Stimulated activated naive CD8-positive, alpha-beta T cell treated with anti-CD3 and anti-CD28 coated beads, Interleukin-15, Interleukin-2, amounts not matched to agents 100 U/mL and 50 U/mL, for 24 hours (primary cell): ENCODE data around the gene ANGPTL2.

Experiments
- ATAC-seq: fragments of 150-1000 bp; cut with Tn5 transposase; one replicate; pipeline ENCODE4 v1.10.0; 2021
- DNase-seq: peaks from one replicate; pipeline ENCODE4 v3.0.0; 2021

ANGPTL2 gene

DNA sequence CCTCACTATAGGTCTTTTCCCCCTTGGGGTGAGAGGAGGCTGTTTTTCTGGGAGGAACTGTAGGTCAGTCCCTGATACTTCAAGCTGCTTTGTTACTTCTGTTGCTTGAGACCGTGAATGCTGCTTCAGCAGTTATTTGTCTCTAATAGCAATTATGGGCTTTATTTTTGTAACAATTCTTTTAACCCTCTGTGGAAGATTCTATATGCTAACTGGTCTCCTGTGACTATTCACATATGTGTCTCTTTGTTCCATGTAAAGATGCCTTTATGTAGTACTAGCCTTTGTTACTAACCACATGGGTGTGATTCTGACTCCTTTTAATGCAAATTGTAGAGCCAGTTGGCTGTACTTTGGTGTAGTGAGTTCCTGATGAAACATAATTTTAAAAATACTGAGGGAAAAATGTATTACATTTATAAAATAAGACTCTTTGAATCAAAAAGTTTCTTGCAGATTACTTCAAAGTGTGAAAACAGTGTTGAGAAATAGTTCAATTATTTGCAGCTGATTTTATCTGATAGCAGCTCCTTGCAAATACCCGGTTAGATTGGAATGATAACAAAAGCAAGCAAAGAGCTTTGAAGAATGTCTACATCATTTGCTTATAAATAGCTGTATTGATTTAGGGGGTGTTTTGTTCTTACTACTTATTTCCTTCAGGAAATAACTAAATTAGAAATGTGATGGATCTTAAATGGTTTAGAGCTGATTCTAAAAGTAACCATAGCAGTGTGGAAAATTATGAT is 46.6 kb downstream of the ANGPTL2 start:
- DNase-seq, result no peak
- ATAC-seq, result no peak

GRCh38 chr9:127074561-127075548 is 47.6 kb downstream of the ANGPTL2 start:
- DNase-seq, result no peak
- ATAC-seq, result no peak

DNA sequence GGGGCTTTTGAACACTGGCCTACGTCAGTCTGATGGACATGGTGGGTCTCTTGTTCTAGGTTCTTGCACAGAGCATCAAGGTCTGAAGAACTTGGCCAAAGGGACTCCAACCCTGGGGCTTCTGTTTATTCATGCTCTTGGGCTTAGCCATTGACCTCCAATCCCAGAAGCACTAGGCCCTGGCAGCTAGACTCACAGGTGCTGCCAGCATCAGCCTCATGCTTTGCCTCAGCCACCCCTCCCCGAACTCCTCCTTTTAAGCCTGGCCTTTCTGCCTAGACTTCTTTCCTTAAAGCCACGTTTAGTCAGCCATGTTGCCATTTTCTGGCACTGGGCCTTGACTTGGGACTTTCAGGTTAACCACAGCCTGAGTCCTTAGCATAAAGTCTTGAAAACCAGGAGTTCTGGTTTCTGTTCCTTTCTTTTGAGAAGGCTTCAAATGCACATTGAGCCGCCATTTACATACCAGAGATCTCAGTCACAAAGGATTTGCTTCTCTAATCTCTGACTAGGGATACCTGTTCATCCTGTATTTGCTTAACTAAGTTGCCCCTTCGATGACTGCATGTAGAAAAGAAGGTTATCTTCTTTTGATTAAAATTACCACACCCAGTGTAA is 54.7 kb downstream of the ANGPTL2 start:
- ATAC-seq (no peak), DNase-seq (no peak)

GRCh38 chr9:127066851-127067136 is 55.6 kb downstream of the ANGPTL2 start:
- no peak for DNase-seq

DNA sequence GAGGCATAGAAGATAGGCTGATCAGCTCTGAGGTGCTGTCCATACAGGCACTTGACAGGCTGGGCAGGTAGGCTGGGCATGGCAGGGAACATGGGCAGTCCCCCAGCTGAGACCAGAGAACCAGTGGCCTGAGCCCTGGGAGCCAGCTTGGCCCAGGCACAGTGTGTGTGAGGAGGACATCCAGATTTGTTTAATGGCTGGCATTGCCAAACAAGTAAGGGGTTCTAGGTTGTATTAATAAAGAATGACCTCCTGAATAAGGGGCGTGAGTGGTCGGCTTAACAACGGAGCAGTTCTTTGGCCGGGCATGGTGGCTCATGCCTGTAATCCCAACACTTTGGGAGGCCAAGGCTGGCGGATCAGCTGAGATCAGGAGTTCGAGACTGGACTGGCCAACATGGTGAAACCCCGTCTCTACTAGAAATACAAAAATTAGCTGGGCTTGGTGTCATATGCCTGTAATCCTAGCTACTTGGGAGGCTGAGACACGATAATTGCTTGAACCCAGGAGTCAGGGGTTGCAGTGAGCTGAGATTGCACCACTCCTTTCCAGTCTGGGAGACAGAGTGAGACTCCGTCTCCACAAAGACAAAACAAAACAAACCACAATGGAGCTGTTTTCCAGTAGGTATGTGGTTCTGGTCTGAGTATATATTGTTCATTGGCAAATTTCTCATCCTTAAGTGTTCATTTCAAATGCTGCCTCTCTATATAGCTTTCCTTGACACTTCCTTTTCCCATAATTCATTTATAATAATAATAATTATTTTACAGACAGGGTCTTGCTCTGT is 56.2 kb downstream of the ANGPTL2 start:
- ATAC-seq (no peak), DNase-seq (no peak)

More at GRCh38 chr9:127066851-127067136, 55.6 kb downstream of the ANGPTL2 start:
- ATAC-seq, result no peak

DNA sequence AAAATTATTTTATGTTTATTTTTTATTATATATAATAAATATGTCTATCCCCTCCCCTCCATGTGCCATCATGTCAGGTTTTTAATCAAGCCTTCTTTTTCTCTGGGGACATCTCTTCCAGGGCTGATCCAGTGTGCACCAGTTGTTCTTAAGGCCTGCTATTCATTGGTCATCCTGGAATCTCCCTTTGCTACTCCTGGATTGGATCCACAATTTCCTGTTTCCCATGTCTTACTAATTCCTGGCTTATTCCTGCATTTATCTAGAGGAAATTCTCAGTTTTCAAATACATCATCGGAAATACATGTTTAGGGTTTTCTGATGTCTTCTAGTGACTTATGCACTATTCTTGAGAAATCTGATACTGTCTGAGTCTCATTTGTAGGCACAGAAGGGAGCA is 56.8 kb downstream of the ANGPTL2 start:
- DNase-seq (no peak), ATAC-seq (no peak)

- DNase-seq, result no peak
- no peak for ATAC-seq
Observed at GRCh38 chr9:127064335-127064734, 58.1 kb downstream of the ANGPTL2 start.

DNA sequence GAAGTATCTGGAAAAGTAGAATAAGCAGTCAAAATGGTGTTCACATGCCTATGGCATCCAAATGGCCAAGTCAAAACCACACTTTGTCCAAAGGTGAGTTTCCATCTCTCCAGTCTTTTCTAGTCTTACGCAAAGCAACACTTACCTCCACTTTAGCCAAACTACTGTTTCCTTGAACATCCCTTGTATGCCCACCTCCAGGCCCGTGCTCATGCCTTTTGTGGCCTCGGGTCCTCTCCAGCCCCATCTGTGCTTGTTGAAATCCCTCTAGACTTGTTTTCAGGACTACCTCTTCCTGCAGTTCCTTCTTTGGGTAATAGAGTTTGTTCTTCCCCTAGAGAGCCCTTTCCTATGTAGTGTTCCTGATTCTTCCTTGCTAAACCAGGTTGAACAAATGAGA is 61.0 kb downstream of the ANGPTL2 start:
- DNase-seq, result no peak
- ATAC-seq, result no peak

GRCh38 chr9:127059765-127060361 is 62.6 kb downstream of the ANGPTL2 start:
- ATAC-seq (no peak), DNase-seq (no peak)

GRCh38 chr9:127059030-127059429 is 63.4 kb downstream of the ANGPTL2 start:
- ATAC-seq (no peak), DNase-seq (no peak)

DNA sequence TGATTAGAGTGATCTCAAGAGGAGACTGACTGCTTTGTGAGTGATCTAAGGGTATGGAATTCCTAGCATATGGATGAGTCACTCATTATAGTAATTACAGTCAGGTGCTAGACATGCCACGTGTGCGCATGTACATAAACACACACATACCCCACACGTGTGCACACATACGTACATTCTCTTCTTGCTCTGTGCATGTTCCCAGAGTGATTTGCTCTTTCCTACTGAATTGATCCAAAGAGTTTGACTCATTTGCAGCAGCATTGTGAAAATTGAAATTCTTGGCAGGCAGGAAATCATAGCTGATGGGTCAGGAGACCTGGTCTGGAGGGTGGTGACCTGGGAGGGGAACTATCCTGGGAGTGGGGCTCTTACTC is 63.8 kb downstream of the ANGPTL2 start:
- DNase-seq, result no peak
- no peak for ATAC-seq

DNA sequence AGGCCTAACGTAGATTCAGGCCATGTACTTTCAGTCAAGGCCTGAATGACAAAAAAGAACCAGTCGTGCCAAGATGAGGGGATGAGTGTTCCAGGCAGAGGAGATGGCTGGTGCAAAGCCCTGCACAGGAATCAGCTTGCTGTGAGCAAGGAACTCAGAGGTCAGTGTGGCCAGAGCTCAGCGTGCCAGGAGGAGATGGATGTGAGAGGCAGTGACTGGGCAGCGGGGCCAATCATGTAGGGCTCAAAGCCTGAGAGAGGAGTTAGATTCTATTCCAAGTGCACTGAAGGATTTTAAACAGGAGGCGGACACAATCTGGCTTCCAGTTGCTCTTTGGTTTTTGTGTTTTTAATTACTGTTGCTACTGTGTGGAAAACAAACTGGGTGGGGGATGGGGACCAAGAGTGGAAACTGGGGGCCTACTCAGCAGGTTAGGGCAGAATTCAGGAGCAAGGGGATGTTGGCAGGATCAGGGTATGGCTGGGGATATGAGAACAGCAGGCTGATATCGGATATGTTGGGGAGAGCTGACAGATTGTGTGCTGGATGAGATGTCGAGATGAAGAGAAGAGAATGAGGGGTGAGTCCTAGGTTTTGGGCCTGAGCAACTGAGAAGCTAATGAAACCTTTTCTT is 64.3 kb downstream of the ANGPTL2 start:
- ATAC-seq, result no peak
- no peak for DNase-seq

- DNase-seq, result no peak
- ATAC-seq, result no peak
Observed at GRCh38 chr9:127056446-127056845, 66.0 kb downstream of the ANGPTL2 start.

DNA sequence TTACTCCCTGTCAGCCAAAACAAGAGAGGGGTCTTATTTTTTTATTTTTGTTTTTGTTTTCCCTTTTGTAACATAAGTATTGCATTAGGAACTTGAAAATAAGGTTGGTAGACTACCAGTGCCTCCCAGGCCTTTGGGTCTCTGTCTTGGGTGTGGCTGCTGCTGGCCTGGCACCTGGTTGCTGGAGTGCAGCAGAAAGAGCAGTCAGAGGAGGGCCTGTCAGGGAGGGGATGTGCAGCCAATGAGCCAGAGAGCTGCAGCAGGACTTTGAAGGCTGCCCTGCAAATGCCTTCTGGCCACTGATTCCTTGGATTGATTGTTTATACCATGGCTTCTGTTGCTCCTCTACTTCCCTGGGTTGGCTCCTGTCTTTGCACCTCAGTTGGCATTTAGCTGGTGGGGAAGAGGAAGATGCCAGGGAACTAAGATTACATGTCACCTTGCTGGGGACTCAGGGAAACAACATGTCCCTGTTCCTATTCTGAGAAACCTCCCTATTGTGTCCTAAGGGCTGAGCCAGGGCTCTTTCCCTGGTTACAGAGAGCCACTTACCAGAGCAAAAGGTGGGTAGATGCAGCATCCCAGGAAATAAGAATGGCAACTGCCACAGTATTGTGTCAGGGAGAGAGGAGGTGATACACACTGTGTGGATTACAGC is 66.6 kb downstream of the ANGPTL2 start:
- DNase-seq, result no peak
- no peak for ATAC-seq

DNA sequence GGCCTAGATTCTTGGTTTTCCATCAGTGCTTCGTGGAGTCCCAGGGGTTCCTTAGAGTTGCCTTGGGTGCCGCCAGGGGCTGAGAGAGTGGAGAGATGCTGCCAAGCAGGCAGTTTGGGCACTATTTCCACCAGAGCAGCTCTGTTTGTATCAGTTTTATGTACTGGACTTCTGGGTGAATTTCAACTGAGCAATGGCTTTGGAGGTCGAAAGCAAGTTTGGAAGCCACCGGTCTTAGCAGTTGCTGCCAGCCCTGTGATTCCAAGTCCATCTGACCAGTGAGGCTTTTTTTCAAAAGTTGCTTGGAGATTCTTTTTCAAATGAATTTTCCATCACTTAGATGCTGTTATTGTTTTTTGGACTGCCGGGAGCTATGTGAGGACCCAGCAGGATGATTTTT is 68.5 kb downstream of the ANGPTL2 start:
- ATAC-seq (no peak), DNase-seq (no peak)

- no peak for ATAC-seq
- no peak for DNase-seq
Observed at GRCh38 chr9:127053057-127053821, 69.2 kb downstream of the ANGPTL2 start.

DNA sequence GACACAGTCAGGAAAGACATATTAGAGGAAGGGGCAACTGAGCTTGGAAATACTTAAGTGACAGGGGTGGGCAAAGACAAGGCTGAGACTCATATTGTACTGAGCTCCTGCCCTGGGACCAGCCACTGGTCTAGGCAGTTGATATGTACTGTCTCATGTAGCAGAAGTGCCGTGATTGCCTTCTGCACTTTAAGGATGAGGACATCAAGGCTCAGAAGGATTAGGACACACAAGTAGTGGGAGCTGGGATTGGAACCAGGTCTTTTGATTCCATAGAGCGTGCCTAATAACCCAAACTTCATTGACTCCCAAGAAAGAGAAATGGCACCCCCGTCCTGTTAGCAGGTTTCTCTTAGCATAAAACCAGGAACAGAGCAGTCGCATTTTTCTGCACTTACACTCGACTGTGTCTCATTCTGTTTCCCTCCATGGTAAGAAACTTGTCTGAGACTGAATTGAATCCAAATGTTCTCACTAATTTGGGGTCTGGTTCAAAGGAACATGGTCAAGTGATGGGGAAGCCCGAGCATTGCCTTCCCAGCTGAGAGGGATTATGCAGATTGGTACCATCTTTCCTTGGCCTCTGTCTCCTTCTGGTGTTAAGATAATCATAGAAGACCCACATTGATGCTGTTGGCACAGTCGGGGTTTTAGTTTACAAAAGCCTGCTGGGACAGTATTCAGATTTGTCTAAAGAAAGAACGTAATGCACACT is 70.4 kb downstream of the ANGPTL2 start:
- DNase-seq (no peak), ATAC-seq (no peak)

DNA sequence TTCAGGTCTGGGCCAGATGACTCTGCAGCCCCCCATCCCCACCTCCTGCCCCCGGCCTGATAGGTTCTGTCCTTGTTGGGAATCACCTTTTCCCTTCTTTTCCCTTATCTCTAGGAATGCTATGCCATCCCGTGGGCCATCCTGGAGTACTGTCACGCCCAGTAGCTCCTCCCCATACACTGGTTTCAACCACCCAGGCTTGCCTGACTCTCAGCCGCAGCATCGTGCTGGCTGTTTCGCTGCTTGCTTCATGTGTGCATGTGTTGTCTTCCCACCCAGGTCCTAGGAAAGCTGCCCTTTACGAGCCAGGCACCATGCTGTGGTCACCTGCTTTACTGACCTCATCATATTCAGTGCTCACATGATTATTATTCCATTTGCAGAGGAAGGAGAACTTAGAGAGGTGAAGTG is 71.8 kb downstream of the ANGPTL2 start:
- ATAC-seq (no peak), DNase-seq (no peak)

GRCh38 chr9:127050152-127050551 is 72.3 kb downstream of the ANGPTL2 start:
- no peak for DNase-seq
- no peak for ATAC-seq
